HEK293 (cell line): Measurements from ENCODE around the gene KCNMB4.

Experiments
- CTCF ChIA-PET: fragments of 350-600 bp; formaldehyde crosslinking; extraction: SDS; loops from one replicate; lab custom pipeline; 2021; ENCODE audit warnings: antibody characterized with exemption; lab: Yijun Ruan, JAX
- POLR2A ChIA-PET: fragments of 300-600 bp; formaldehyde crosslinking; extraction: SDS; loops from one replicate; lab custom pipeline; 2020; ENCODE audit warnings: antibody characterized with exemption, inconsistent platforms; lab: Yijun Ruan, JAX
- H3K27ac ChIP-seq: fragments of 200-500 bp; sonication (Bioruptor generic); 2 replicates; pipeline ENCODE4 v1.5.1; 2014; ENCODE audit warnings: low read depth, low read length, control low read depth, inconsistent platforms; ENCODE audit errors: extremely low read depth
- H3K36me3 ChIP-seq, 2 experiments: fragments of 200-500 bp in 1 of 2; sonication (Bioruptor generic) in 1 of 2; 1 replicate in 1 of 2; 2 replicates in 1 of 2; pipeline ENCODE4 v1.5.1; 2014 to 2017; ENCODE audit warnings: inconsistent platforms in 2 of 2, low read length in 2 of 2; ENCODE audit not compliant: control insufficient read depth in 2 of 2, insufficient read depth in 1 of 2
- H3K4me1 ChIP-seq: fragments of 200-500 bp; sonication (Bioruptor generic); 2 replicates; pipeline ENCODE4 v1.5.1; 2014; ENCODE audit warnings: mild to moderate bottlenecking, low read length, inconsistent platforms; ENCODE audit not compliant: control insufficient read depth, insufficient read depth
- H3K4me3 ChIP-seq: 2 replicates; pipeline ENCODE4 v1.5.1; 2011; ENCODE audit warnings: low read depth, mild to moderate bottlenecking, control low read depth, low read length, moderate library complexity
- H3K9me3 ChIP-seq: fragments of 200-500 bp; sonication (Bioruptor generic); 2 replicates; pipeline ENCODE4 v1.5.1; 2014; ENCODE audit warnings: low read depth, low read length, inconsistent platforms; ENCODE audit not compliant: control insufficient read depth, insufficient read depth
- SCRT2 ChIP-seq: fragments of 450-650 bp; formaldehyde crosslinking; IDR thresholded peaks from 2 replicates; pipeline ENCODE4 v1.5.1; 2016; ENCODE audit warnings: missing biosample characterization, missing genetic modification characterization
- SETDB1 ChIP-seq: IDR thresholded peaks from one replicate; pipeline ENCODE4 v1.6.1; 2017; ENCODE audit warnings: mild to moderate bottlenecking, low read length, moderate library complexity, mixed read lengths; ENCODE audit not compliant: insufficient read length
- ZBTB20 ChIP-seq: fragments of 450-650 bp; formaldehyde crosslinking; IDR thresholded peaks from 2 replicates; pipeline ENCODE4 v1.5.1; 2016; ENCODE audit warnings: missing biosample characterization, missing genetic modification characterization
- ZNF274 ChIP-seq, 2 experiments: fragments of 200-500 bp in 1 of 2; fragments of 450-650 bp in 1 of 2; sonication (Bioruptor generic) in 1 of 2; formaldehyde crosslinking in 1 of 2; IDR thresholded peaks; 2 replicates each; pipeline versions ENCODE4 v1.5.1 to v1.6.1; 2014 to 2016; ENCODE audit warnings: borderline replicate concordance in 1 of 2, inconsistent platforms in 1 of 2, low read length in 1 of 2, missing biosample characterization in 1 of 2, missing genetic modification characterization in 1 of 2
- ZNF549 ChIP-seq: fragments of 450-650 bp; IDR thresholded peaks from 2 replicates; pipeline ENCODE4 v1.5.1; 2018; ENCODE audit warnings: missing biosample characterization, missing genetic modification characterization, mild to moderate bottlenecking, inconsistent platforms, moderate library complexity
- TF ChIP-seq, protein P1 (sequence below): fragments of 450-650 bp; formaldehyde crosslinking; IDR thresholded peaks from 2 replicates; pipeline ENCODE4 v1.5.1; 2016; ENCODE audit warnings: missing biosample characterization, missing genetic modification characterization
- TF ChIP-seq, protein P2 (sequence below): fragments of 450-650 bp; formaldehyde crosslinking; IDR thresholded peaks from 2 replicates; pipeline ENCODE4 v1.5.1; 2016; ENCODE audit warnings: missing biosample characterization, missing genetic modification characterization
- TF ChIP-seq, protein P3 (sequence below): fragments of 450-650 bp; formaldehyde crosslinking; IDR thresholded peaks from 2 replicates; pipeline ENCODE4 v1.5.1; 2016; ENCODE audit warnings: missing biosample characterization, missing genetic modification characterization
- TF ChIP-seq, protein P4 (sequence below): fragments of 450-650 bp; formaldehyde crosslinking; IDR thresholded peaks from 2 replicates; pipeline ENCODE4 v1.5.1; 2016; ENCODE audit warnings: missing biosample characterization, missing genetic modification characterization
- TF ChIP-seq, protein P5 (sequence below): fragments of 450-650 bp; formaldehyde crosslinking; IDR thresholded peaks from 2 replicates; pipeline ENCODE4 v1.5.1; 2016; ENCODE audit warnings: missing biosample characterization, missing genetic modification characterization, low read depth
- TF ChIP-seq, protein P6 (sequence below): fragments of 450-650 bp; formaldehyde crosslinking; IDR thresholded peaks from 2 replicates; pipeline ENCODE4 v1.5.1; 2016; ENCODE audit warnings: missing biosample characterization, missing genetic modification characterization

Gene KCNMB4

DNA sequence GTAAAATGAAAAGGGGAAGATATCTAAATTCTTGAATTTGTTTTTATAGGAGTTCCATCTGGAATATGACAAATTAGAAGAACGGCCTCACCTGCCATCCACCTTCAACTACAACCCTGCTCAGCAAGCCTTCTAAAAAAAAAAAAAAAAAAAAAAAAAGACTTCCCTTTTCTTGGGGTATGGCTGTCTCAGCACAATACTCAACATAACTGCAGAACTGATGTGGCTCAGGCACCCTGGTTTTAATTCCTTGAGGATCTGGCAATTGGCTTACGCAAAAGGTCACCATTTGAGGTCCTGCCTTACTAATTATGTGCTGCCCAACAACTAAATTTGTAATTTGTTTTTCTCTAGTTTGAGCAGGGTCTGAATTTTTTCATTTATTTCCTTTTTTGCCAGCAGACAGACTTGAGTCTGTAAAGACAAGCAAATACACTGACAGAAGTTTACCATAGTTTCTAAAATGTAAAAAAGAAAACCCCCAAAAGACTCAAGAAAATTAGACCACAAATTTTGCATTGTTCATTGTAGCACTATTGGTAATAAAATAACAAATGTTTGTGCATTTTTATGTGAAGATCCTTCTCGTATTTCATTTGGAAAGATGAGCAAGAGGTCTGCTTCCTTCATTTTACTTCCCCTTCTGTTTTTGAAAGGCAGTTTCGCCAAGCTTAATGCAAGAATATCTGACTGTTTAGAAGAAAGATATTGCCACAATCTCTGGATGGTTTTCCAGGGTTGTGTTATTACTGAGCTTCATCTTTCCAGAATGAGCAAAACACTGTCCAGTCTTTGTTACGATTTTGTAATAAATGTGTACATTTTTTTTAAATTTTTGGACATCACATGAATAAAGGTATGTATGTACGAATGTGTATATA lies 12.1 kb upstream of the KCNMB4 start:
- peak; percentile 95 for TF ChIP-seq ZNF549 (tag by site-specific recombination)
- TF ChIP-seq, protein P1, sequence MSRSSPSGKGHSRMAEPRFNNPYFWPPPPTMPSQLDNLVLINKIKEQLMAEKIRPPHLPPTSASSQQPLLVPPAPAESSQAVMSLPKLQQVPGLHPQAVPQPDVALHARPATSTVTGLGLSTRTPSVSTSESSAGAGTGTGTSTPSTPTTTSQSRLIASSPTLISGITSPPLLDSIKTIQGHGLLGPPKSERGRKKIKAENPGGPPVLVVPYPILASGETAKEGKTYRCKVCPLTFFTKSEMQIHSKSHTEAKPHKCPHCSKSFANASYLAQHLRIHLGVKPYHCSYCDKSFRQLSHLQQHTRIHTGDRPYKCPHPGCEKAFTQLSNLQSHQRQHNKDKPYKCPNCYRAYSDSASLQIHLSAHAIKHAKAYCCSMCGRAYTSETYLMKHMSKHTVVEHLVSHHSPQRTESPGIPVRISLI (tag by site-specific recombination) = no peak
- CTCF ChIA-PET = interaction anchor here (0.6 kb wide), 1 partner anchor 223 kb away, joined by 3 read pairs; no protein-coding TSS in a partner anchor
- Histone ChIP-seq H3K36me3 (peaks cover 17% of the 10 kb centered on the region in 2 experiments; a peak in 2 of 3 replicates), H3K4me3 (no peak overlapping the region), H3K4me1 (no peaks in the 10 kb centered on the region), H3K27ac (no peak overlapping the region), H3K9me3 (no peaks in the 10 kb centered on the region)
- POLR2A ChIA-PET = no interaction called here

DNA sequence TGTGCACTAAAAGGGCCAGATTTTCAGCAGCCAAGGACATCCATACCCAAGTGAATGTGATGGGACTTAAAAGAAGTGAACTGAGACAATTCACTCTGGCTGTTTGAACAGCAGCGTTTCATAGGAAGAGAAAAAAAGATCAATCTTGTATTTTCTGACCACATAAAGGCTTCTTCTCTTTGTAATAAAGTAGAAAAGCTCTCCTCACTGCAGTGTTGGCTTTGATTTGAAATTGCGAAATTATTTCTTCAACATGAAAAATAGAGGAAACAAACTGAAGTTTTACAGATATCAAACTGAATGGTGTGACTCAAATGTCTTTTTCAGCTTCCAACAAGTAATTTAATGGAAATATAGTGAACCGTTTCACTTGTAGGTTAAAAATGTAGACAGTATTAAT lies 11.3 kb upstream of the KCNMB4 start:
- POLR2A ChIA-PET = no interaction called here
- CTCF ChIA-PET = no interaction called here
- TF ChIP-seq, protein P2, sequence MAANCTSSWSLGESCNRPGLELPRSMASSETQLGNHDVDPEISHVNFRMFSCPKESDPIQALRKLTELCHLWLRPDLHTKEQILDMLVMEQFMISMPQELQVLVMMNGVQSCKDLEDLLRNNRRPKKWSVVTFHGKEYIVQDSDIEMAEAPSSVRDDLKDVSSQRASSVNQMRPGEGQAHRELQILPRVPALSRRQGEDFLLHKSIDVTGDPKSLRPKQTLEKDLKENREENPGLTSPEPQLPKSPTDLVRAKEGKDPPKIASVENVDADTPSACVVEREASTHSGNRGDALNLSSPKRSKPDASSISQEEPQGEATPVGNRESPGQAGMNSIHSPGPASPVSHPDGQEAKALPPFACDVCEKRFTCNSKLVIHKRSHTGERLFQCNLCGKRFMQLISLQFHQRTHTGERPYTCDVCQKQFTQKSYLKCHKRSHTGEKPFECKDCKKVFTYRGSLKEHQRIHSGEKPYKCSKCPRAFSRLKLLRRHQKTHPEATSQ (tag by site-specific recombination) = no peak
- TF ChIP-seq SCRT2 (tag by site-specific recombination) (no peak), ZBTB20 (tag by site-specific recombination) (no peak), ZNF274 (IDR thresholded peaks at IDR 0.05; ENCODE audit: low read length) (no peak), ZNF274 (tag by site-specific recombination; IDR thresholded peaks at IDR 0.05; ENCODE audit: borderline replicate concordance) (no peak), SETDB1 (no peak)
- TF ChIP-seq, protein P3, sequence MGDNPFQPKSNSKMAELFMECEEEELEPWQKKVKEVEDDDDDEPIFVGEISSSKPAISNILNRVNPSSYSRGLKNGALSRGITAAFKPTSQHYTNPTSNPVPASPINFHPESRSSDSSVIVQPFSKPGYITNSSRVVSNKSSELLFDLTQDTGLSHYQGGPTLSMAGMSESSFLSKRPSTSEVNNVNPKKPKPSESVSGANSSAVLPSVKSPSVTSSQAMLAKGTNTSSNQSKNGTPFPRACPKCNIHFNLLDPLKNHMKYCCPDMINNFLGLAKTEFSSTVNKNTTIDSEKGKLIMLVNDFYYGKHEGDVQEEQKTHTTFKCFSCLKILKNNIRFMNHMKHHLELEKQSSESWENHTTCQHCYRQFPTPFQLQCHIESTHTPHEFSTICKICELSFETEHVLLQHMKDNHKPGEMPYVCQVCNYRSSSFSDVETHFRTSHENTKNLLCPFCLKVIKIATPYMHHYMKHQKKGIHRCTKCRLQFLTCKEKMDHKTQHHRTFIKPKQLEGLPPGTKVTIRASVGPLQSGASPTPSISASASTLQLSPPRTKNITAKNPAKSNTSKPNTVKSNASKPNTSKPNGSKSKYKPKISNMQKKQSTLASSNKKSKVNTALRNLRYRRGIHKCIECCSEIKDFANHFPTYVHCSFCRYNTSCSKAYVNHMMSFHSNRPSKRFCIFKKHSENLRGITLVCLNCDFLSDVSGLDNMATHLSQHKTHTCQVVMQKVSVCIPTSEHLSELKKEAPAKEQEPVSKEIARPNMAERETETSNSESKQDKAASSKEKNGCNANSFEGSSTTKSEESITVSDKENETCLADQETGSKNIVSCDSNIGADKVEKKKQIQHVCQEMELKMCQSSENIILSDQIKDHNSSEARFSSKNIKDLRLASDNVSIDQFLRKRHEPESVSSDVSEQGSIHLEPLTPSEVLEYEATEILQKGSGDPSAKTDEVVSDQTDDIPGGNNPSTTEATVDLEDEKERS = no peak
- TF ChIP-seq, protein P4, sequence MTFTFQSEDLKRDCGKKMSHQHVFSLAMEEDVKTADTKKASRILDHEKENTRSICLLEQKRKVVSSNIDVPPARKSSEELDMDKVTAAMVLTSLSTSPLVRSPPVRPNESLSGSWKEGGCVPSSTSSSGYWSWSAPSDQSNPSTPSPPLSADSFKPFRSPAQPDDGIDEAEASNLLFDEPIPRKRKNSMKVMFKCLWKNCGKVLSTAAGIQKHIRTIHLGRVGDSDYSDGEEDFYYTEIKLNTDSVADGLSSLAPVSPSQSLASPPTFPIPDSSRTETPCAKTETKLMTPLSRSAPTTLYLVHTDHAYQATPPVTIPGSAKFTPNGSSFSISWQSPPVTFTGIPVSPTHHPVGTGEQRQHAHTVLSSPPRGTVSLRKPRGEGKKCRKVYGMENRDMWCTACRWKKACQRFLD (tag by site-specific recombination) = no peak
- TF ChIP-seq, protein P5, sequence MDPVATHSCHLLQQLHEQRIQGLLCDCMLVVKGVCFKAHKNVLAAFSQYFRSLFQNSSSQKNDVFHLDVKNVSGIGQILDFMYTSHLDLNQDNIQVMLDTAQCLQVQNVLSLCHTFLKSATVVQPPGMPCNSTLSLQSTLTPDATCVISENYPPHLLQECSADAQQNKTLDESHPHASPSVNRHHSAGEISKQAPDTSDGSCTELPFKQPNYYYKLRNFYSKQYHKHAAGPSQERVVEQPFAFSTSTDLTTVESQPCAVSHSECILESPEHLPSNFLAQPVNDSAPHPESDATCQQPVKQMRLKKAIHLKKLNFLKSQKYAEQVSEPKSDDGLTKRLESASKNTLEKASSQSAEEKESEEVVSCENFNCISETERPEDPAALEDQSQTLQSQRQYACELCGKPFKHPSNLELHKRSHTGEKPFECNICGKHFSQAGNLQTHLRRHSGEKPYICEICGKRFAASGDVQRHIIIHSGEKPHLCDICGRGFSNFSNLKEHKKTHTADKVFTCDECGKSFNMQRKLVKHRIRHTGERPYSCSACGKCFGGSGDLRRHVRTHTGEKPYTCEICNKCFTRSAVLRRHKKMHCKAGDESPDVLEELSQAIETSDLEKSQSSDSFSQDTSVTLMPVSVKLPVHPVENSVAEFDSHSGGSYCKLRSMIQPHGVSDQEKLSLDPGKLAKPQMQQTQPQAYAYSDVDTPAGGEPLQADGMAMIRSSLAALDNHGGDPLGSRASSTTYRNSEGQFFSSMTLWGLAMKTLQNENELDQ (tag by site-specific recombination) = no peak
- TF ChIP-seq, protein P6, sequence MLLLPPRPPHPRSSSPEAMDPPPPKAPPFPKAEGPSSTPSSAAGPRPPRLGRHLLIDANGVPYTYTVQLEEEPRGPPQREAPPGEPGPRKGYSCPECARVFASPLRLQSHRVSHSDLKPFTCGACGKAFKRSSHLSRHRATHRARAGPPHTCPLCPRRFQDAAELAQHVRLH (tag by site-specific recombination) = no peak
- TF ChIP-seq, all 188 proteins: peak for 0
- Histone ChIP-seq H3K4me3 (no peak overlapping the region), H3K9me3 (no peaks in the 10 kb centered on the region), H3K4me1 (no peaks in the 10 kb centered on the region), H3K27ac (no peak overlapping the region), H3K36me3 (peaks cover 17% of the 10 kb centered on the region in 2 experiments; a peak in 2 of 3 replicates)
